HG03064 (cell line): Measurements from ENCODE around the gene PRSS38.

ENCODE experiments used
- ATAC-seq: cut with Tn5 transposase; IDR thresholded peaks from one replicate; pipeline ENCODE4 v1.9.1; 2021; ENCODE audit warnings: low read depth; ENCODE audit not compliant: unreplicated experiment

The PRSS38 gene

DNA sequence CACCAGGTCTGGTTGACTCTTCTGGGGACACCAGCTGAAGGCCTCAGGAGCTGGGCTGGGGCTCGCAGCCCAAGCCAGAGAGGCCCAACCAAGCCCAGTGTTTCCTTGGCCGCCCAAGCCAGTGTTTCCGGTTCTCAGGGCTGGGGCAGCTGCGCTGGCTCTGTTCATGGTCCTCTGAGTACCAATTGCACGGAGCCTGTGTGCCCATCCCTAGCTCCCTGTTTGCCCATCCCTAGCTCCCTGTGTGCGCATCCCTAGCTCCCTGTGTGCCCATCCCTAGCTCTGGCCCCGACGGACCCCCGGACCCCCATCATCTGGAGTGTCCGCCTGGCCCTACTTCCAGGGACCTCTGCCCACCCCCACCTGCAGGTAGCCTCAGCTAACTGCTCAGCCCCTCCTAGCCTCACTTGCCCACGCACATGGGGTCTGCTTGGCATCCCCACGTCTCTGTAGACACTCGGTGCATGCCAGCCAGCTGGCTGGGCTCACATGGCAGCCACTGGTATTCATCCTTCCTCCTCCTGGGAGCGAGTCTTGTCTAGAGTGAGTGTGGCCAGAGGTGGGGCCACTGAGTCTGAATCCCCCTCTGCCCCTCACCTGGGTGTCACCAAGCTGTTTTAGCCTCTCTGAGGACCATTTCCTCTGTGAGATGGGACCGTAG lies 68.3 kb downstream of the PRSS38 start:
- no peak for ATAC-seq

DNA sequence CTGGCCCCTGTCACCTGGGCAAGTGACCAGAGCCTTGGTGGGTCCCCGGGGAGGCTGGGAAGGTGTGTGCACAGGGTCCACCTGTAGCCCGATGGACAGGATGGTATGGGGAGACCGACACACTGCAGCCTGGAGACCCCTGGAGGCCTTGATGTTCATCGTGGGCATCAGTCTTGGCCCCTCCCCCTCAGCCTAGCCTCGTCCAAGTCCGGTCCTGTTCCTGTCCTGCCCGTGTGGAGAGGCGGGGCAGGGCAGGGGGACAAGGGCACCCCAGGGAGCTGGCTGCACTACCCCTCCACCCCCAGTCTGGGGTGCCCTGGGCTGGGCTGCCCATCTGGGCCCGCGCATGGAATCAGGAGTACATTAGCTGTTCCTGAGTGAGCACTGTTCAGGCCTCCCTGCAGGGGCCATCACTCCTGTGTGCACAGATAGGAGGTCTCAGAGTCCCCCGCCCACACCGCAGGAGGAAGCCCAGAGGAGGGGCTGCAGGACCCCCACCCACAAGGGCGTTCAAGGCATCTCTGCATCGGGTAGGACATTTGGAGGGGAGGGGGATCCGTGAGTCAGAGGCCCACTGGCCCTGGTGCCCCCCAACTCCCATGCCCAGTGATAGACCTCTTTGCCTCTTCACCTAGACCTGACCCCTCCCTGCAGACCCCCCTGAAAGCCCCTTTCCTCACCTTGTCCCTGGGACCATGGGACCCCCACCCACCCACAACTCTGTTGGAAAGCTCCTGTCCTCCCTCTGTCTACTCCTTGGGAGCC lies 69.1 kb downstream of the PRSS38 start:
- no peak for ATAC-seq

DNA sequence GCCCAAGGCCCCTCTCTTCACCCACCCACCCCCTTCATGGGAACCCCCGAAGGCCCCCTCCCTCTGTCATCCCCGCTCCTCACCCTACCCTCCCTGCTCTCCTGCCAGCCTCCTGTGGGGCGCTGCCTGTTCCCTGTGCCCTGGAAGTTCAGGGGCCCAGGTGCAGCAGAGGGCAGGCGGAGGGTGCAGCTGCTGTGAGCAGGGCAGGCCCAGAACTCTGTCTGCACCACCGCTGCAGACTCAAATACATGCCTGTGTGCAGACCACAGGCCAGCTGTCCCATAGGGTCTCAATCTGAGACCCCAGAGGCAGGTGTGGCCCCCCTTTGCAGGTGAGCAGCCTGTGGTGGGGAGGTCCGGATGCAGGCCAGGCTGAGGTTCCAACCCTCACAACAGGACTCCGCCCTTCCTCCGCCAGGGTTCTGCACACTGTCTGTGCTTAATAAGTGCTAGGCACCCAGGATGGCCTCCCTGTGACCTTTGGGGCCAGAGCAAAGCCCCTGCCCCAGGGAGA lies 69.7 kb downstream of the PRSS38 start:
- ATAC-seq = no peak

DNA sequence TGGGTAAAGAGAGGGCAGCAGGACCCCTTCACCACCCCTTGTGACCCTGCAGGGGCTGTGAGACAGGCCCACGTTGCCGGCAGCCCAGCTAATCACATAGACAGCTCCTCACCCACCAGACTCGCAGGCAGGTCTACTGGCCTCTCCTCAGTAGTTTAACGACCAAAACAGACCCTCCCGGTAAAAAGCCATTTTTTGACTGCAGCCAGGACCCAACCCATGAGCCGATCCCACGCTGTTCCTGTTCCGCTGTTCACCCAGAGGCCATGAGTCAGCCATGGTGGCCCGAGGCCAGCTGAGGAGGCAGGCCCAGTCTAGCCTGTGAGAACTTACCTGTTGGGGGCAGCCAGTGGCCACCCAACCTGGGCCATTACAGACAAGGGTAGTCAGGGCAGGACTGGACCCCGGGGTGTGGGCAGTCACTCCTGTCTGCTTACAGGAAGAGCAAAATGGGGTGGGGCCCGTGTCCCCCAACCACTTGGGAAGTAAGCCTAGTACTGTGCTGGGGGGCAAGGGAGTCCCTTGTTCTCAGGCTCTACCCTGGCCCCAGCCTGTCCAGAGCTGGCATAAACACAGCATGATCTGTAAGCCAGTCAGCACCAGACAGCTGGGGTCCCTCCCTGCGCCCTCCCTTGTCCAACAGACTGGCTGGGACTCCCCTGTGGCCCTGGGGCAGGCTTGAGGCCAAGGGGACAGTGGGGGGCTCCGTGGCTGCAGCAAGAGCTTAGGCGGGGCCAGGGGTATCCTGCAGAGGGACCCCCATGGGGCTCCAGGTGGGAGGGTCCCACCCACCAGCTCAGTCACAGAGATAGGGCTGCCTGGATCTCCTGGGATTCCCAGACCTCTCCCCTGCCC lies 70.4 kb downstream of the PRSS38 start:
- ATAC-seq = no peak

DNA sequence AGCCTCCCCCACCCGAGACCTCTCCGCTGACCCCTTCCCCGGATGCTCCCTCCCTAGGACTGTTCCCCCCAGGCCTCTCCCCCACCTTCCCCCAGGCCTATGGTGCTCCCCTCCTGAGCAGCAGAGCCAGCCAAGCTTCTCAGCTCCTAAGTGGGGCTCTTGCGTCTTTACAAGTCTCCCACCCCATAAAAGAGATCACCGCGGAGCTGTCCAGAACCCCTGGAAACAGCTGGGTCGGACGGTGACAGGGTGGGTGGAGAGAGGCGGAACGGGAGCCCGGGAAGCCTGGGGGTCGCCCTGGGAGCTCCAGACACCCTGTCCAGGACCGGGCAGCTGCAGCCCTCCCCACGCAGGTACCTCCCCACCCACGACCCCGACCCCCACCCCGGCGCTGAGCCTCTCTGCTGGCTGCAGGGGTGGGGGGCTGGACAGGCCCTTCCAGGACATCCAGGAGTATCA lies 71.1 kb downstream of the PRSS38 start:
- no peak for ATAC-seq

DNA sequence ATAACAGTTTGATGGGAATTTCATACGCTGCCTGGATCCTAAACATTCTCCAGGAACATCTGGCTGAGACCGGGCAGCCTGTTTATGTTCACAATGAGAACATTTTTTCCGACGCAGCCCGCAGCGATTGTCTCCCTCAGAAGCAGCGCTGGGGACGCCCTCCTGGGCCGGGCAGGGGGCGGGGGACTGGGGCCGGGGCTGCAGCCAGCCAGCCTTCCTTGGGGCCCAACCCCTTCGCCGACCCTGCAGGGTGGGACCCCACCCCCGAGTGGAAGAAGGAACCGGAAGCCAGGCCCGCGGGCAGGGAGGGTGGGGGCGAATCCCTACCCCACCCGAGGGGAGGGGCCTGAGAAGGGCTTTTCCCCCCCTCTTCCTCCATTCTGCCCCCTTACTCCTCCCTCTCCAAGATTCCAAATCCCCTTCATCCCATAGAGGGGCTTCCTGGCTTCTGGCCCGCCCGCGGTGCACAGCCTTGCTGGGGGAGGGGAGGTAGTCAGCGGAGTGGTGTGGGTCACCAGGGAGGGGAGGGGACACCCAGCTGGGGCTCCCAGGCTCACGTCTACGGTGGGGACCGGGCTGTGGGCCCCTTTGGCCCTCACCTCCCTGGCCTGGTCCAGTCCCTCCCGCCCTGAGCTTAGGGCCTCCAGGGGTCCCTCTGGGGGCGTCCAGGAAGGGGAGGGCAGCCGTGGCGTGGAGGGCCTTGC lies 71.7 kb downstream of the PRSS38 start:
- no peak for ATAC-seq

DNA sequence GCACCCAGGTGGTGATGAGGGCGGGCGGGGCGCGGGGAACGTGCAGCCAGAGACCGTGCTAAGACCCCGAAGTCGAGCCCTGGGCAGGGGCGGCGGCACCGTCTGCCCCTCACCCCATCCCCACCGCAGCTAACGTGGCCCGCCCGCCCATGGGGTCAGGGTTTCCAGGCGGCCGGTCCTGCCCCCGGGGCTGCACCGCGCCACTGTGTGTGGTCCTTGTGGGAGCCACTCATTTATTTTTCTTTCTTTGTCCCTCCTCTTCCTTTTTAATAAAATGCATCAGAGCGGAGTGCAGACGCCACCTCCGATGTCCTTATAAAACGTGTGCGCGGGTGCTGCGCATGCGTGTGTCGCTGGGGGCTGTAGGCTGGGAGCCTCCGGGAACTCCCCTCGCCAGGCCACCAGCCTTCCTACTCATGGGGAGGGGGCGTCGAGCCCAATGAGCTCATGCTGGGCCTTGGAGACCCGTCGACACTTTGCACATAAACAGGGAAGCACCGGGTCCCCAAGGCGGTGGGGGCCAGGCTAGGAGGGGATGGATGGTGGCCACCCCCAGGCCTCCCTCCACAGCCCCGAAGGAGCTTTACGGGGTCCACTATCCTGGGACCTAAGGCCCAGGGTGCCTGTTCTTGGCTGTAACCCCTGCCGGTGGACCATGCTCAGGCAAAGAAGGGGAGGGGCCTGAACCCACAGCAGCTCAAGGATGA lies 72.4 kb downstream of the PRSS38 start:
- ATAC-seq = no peak

DNA sequence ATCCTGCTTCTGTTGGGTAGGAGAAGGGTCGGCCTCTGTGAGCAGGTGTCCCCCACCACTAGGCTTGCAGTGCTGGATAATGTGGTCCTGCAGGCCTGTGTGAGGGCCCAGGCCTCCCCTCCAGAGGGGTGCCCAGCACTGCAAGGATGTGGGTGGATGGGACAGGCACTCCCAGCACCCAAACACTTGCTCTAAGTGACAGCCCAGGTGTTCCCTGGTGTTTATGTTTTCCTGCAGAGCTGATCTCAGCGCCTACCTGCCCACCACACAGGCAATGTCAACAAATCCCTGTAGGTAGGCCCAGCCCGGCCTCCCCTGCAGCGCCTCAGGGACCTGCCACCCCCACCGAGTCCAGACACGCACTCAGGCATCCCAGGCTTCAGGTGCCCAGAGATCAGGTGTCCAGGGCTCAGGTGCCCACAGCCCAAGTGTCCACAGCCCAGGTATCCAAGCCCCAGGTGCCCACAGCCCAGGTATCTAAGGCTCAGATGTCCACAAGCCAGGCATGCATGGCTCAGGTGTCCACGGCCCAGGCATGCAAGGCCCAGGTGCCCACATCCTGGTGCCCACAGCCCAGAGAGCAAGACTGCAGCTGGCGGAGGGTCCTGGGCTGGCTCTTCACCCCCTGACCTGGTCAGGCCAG lies 73.0 kb downstream of the PRSS38 start:
- no peak for ATAC-seq

DNA sequence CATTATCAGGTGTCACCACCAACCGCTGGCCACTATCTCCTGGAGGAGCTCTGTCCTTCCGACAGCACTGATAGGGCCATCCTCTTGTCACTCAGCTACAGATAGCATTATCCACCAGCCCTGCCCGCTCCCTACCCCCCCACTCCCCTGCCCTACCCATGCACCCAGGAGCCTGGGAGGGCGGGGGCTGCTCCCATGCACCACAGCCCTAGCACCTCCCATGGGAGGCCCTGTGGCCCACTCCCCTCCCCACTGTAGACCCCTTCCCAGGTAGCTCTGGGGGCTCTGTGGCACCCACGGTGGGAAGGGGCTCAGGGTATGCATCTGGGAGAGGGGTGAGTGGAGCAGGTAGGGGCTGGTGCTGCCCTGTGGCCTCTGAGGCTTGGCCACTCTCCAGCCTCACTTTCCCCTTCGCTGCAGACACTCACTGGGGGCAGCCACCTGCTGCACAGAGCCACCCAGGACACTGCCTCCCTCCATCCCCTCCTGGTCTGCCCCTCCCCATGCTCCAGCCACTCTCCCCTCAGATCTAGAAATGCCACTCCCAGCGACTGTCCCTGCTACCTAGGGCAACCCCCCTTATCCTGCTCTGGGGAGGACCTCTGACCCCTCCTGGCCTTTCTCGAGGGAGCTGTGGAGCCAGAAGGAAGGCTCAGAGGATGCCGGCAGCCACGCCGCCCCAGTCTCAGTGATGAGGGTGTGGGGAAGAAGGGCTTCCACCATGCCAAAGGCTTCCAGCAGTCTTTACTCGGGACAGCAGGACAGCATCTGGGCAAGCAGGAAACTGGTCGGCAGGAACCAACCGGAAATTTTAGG lies 73.8 kb downstream of the PRSS38 start:
- ATAC-seq = no peak

DNA sequence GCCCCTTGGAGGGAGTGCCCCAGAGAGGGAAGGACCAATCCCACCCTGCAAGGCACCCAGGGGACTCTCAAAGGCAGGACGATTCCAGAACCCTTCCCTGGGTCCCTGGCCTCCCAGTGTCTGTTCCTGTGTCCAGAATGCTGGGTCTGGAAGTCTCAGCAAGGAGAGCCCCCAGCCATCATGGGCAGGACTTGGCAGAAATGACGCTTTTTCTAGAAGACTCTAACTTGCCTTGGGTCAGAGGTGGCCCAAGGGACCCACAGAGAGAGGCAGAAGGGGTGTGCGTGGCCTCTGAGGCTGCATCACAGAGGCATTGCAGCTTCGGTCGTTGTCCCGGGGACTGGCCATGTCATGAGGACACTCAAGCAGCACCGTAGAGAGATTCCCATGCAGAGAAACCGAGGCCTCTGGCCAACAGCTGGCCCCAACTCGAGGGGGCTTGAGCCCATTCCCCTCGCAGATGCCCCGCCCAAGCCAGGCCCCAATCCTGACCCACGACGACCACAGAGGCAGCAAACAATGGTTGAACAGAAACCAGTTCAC lies 74.5 kb downstream of the PRSS38 start:
- ATAC-seq = no peak

DNA sequence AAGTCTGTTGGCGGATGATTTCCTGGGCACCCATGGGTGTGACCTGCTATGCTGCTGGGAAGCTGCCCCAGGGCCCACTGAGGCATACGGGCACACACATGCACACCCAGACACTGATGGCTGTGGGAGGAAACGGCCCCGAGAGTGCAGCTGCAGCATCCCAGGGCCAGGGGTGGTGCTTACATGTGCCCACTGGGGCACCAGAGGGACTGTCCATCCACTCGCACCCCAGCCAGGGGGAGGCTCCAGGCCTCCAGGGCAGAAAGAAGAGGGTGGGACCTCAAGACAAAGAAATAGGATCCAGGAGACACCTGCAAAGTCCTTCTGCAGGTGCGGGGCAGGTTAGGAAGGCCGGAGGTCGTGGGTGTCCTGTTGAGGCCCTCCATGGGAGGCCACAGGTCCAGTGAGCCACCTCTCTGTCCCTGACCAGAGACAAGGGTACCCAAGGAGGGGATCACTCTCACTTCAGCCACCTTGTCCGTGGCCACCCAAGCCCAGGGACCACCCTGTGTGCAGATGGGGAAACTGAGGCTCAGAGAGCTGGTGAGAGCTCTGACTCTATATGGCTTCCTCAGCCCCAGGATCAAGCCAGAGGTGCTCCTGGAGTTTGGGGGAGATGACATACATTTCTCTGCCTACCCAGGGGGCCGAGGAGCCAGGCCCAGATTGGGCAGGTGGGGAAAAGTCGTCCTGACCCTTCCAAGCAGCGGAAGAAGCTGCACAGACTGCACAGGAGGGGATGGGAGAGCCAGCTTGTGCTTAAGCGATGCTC lies 75.2 kb downstream of the PRSS38 start:
- no peak for ATAC-seq

DNA sequence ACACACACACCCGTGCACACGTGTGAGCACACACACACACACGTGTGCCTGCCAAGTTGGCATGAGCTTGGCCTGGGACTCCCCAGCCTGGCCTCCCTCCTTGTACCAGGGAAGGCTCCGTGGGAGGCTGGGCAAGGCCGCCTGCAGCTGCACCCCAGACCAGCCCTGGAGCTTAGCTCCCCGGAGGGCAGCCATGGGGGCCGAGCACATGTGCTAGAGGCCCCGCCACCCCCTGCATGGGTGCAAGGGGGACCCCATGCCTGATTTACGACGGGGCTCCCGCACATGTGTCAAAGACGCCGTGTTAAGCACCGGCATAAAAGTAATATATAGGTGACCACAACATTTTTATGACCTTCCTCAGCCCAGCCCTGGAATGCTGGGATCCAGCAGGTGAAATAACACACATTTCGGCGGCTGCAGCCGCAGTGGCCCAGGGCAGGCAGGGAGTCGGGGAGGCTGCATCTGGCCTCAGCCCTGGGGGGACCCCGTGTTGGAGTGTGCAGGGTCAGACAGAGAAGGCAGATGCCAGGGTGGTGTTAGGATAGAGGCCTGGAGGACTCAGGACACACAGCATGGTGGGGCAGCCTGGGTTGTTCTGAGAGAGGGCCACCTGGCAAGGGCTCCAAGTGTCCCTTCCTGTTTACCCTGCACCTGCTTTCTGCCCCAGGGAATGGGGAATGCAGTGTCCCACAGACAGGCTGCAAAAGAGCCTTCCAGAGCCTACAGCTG lies 75.9 kb downstream of the PRSS38 start:
- ATAC-seq = no peak

DNA sequence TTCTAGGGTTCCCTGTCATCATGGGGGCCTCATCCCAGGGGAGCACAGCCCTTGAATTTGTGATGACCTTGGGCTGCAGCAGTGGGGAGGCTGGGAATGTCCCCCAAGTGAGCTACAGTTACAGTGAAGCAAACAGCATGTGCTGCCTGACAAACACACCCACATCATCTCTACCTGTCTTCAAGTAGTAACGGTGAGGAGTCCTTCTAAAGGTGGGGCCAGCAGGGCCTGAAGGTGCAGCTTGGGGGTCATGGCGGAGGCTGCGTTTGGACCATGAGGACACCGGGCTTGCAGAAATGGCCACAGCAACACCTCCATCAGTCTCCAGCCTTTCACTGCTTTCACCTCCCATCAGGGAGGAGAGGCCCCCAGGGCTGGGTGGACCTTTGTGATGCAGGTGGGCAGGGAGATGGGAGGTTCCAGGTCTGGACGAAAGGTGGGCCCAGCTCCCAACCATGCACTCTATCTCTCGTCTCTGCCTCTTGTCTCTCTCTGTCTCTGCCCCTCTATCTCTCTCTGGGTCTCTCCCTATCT lies 76.5 kb downstream of the PRSS38 start:
- ATAC-seq = no peak

DNA sequence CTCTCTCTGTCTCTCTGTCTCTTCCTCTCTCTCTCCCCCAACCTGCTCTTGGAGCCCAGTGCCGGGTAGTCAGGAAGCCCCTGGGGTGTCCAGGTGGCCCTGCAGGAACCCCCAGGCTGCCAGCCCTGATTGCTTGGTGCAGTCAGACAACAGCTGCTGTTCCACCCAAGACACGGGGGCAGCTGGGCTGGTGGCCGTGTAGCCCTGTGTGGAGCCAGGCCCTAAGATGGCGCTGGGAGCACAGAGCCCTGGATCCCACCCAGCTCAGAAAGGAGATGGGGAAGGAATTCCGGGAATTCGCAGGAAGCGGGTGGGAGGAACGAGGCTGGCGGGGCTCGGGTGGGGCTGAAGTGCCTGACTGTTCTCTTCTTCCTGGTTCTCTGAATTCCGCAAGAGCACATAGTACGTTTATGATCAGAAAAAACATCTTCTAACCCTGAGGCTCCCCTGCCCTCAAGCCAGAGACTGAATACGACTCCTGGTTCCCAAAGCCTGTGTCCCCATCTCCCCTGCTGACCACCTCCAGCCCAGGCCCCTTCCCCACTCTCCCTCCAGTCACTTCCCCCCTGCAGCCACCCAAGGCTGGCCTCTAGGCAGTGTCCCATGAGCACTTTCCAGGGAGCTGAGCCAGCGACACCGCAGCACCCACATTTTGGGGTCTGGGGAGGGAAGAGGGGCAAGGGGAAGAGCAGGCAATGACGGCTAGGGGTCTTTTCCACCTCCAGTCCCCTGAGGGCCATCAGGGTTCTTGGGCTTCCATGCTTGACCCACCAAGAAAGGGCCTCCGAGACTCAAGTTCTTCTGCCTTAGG lies 77.2 kb downstream of the PRSS38 start:
- no peak for ATAC-seq

DNA sequence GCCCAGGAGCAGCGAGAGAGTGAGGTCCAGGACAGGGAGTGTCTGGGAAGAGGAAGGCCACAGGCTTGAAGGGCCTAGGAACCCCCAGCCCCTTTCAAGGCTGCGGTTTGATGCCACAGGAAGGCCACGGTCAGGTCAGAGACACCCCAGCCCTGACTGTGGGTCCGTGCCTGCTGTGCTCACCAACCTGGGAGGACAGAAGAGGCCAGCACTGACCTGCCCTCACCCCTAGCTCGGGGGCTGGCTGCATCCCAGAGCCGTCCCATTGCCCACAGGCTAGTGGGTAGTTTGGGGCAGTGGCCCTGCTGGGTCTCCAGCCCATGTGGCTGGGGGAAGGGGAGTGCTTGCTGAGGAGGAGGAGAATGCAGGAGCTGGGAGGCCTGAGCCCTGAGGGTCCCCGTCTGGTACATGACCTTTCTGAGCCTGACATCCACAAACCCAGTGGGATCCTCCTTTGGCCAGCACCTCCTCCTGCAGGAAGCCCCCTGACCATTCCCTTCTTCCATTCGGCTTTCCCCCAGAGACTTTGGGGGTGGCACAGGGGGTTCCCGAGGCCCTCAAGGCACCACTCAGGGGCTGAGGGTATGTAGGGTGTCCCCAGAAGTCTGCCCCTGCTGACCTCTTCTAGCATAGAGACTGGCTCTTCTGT lies 77.9 kb downstream of the PRSS38 start:
- no peak for ATAC-seq
